KMS-11 (cell line): Measurements from ENCODE around the gene ZBTB38.

Experiments used
- H2AFZ ChIP-seq: fragments of 200-600 bp; sonication (generic); 2 replicates; pipeline ENCODE4 v1.6.1; 2016; ENCODE audit warnings: antibody characterized with exemption, mixed run types, low read depth
- H3K27ac ChIP-seq: fragments of 200-600 bp; sonication (generic); 2 replicates; pipeline ENCODE4 v1.6.1; 2016; ENCODE audit warnings: mild to moderate bottlenecking, mixed run types
- H3K27me3 ChIP-seq: fragments of 200-600 bp; sonication (generic); 2 replicates; pipeline ENCODE4 v1.6.1; 2017; ENCODE audit warnings: mild to moderate bottlenecking, low read depth, mixed run types, moderate library complexity; ENCODE audit not compliant: insufficient read depth
- H3K36me3 ChIP-seq: fragments of 200-600 bp; sonication (generic); 2 replicates; pipeline ENCODE4 v1.6.1; 2017; ENCODE audit warnings: mild to moderate bottlenecking, mixed run types; ENCODE audit not compliant: insufficient read depth
- H3K4me1 ChIP-seq: fragments of 200-600 bp; sonication (generic); 2 replicates; pipeline ENCODE4 v1.6.1; 2016; ENCODE audit warnings: mild to moderate bottlenecking, low read depth, mixed run types; ENCODE audit not compliant: poor library complexity, severe bottlenecking
- H3K4me2 ChIP-seq: fragments of 200-600 bp; sonication (generic); 2 replicates; pipeline ENCODE4 v1.7.0; 2016; ENCODE audit warnings: mild to moderate bottlenecking, mixed run types
- H3K4me3 ChIP-seq: fragments of 200-600 bp; sonication (generic); IDR thresholded peaks from 2 replicates; pipeline ENCODE4 v1.6.1; 2017; ENCODE audit warnings: low read depth, low read length, mixed read lengths; ENCODE audit not compliant: insufficient read depth
- H3K79me2 ChIP-seq: fragments of 200-600 bp; sonication (generic); 2 replicates; pipeline ENCODE4 v1.6.1; 2016; ENCODE audit warnings: low read depth, mixed run types; ENCODE audit not compliant: insufficient read depth
- H3K9ac ChIP-seq: fragments of 200-600 bp; sonication (generic); 2 replicates; pipeline ENCODE4 v1.6.1; 2016; ENCODE audit warnings: mild to moderate bottlenecking, mixed run types
- H4K20me1 ChIP-seq: fragments of 200-600 bp; sonication (generic); 2 replicates; pipeline ENCODE4 v1.6.1; 2016; ENCODE audit warnings: mild to moderate bottlenecking, mixed run types; ENCODE audit not compliant: insufficient read depth
- TF ChIP-seq, protein P1 (sequence below): fragments of 200-600 bp; sonication (generic); conservative IDR thresholded peaks from 2 replicates; pipeline ENCODE4 v1.6.1; 2017; ENCODE audit warnings: low read depth, mild to moderate bottlenecking, antibody characterized with exemption, low read length, moderate library complexity, mixed read lengths

Gene ZBTB38

DNA sequence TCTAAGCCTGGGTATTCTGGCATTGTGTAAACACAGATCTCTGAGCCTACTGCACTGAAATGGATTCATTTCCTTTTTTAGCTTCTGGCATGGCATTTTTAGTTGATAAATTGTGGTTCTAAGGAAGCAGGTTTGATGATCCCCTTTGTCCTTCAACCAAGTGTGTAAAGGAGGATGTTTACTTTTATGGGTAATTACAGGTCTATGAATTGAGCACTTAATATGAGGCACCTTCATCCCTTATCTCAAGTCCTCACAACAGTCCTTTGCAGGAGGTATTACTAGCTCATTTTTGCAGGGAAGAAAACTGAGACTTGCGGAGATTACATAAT lies 30.8 kb upstream of the ZBTB38 start:
- H4K20me1 ChIP-seq = no peaks in the 10 kb centered on the region
- H3K4me2 ChIP-seq = no peak overlapping the region
- TF ChIP-seq, protein P1, sequence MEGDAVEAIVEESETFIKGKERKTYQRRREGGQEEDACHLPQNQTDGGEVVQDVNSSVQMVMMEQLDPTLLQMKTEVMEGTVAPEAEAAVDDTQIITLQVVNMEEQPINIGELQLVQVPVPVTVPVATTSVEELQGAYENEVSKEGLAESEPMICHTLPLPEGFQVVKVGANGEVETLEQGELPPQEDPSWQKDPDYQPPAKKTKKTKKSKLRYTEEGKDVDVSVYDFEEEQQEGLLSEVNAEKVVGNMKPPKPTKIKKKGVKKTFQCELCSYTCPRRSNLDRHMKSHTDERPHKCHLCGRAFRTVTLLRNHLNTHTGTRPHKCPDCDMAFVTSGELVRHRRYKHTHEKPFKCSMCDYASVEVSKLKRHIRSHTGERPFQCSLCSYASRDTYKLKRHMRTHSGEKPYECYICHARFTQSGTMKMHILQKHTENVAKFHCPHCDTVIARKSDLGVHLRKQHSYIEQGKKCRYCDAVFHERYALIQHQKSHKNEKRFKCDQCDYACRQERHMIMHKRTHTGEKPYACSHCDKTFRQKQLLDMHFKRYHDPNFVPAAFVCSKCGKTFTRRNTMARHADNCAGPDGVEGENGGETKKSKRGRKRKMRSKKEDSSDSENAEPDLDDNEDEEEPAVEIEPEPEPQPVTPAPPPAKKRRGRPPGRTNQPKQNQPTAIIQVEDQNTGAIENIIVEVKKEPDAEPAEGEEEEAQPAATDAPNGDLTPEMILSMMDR = no peak
- H3K4me3 ChIP-seq = no peak overlapping the region
- H3K79me2 ChIP-seq = no peaks in the 10 kb centered on the region
- no peak overlapping the region for H3K27ac ChIP-seq
- H3K9ac ChIP-seq = no peak overlapping the region
- no peaks in the 10 kb centered on the region for H3K27me3 ChIP-seq
- no peaks in the 10 kb centered on the region for H3K36me3 ChIP-seq
- no peak overlapping the region for H2AFZ ChIP-seq
- H3K4me1 ChIP-seq = no peaks in the 10 kb centered on the region

DNA sequence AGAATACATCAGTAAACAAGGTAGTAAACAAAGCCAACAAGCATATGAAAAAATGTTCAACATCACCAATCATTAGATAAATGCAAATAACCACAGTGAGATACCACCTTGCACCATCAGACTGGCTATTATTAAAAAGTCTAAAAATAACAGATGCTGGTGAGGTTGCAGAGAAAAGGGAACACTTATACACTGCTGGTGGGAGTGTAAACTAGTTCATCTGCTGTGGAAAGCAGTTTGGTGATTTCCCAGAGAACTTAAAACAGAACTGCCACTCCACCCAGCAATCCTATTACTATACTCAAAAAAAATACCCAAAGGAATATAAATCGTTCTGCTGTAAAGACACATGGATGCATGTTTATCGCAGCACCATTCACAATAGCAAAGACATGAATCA lies 30.3 kb upstream of the ZBTB38 start:
- Histone ChIP-seq H3K27ac (no peak overlapping the region), H4K20me1 (no peaks in the 10 kb centered on the region), H3K4me3 (no peak overlapping the region), H3K9ac (no peak overlapping the region), H3K4me2 (no peak overlapping the region), H2AFZ (no peak overlapping the region), H3K79me2 (no peaks in the 10 kb centered on the region), H3K27me3 (no peaks in the 10 kb centered on the region), H3K36me3 (no peaks in the 10 kb centered on the region), H3K4me1 (no peaks in the 10 kb centered on the region)
- TF ChIP-seq, protein P1 = no peak

DNA sequence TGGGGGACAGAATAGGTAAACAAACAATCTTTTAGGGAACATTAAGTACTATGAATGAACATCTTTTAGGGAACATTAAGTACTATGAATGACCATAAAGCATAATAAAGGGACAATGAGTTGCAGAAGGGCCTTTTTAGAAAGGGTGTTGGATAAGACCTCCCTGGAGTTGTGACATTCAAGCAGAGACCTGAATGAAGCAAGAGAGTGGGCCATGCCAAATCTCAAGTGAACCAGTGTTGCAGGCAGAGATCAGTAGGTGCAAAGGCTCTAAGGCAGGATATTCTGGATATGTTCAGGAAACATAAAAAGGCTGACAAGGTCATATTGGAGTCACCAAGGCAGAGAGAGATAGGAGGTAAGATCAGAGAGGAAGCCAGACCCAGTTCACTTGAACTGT lies 29.4 kb upstream of the ZBTB38 start:
- Histone ChIP-seq H3K27me3 (no peaks in the 10 kb centered on the region), H3K79me2 (no peaks in the 10 kb centered on the region), H3K27ac (no peak overlapping the region), H4K20me1 (no peaks in the 10 kb centered on the region), H3K36me3 (no peaks in the 10 kb centered on the region), H3K4me1 (no peaks in the 10 kb centered on the region), H2AFZ (no peak overlapping the region), H3K4me3 (no peak overlapping the region), H3K4me2 (no peak overlapping the region), H3K9ac (no peak overlapping the region)
- TF ChIP-seq, protein P1 = no peak

DNA sequence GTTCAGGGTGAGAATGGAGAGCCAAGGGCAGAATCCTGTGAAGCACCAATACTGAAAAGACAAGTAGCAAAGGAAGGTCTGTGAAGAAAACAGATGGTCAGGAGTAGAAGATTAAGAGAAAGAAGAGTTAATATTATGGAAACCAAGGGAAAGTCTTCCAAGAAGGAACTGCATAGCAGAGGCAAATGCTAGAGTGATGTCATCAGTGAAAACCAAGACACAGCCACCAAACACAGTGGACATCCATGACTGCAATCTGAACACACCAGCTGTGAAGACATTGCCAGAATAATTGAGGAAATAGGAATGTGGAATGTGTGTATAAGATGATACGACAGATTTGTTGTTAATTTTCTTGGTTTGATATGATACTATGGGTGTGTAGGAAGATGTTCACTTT lies 26.8 kb upstream of the ZBTB38 start:
- Histone ChIP-seq H3K27me3 (no peaks in the 10 kb centered on the region), H3K4me2 (no peak overlapping the region), H3K27ac (no peak overlapping the region), H2AFZ (no peak overlapping the region), H4K20me1 (no peaks in the 10 kb centered on the region), H3K4me3 (no peak overlapping the region), H3K4me1 (no peaks in the 10 kb centered on the region), H3K9ac (no peak overlapping the region), H3K36me3 (no peaks in the 10 kb centered on the region), H3K79me2 (no peaks in the 10 kb centered on the region)
- TF ChIP-seq, protein P1 = no peak

DNA sequence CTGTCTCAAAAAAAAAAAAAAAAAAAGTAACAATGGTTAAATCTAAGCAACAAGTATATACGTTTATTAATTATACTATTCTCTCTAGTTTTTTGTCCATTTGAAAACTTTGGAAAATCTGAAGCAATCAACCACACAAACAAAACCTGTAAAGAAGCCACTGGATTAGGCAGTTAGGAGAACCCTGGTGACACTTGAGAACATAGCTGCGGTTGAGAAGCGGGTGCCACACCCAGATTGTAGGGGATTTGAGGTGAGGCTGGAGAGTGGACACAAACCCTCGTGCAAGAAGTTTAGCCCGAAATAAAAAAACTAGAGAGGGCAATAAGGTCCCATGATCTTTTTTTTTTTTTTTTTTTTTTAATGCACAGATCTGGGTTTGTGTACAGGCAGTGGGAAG lies 25.9 kb upstream of the ZBTB38 start:
- Histone ChIP-seq H4K20me1 (no peaks in the 10 kb centered on the region), H3K4me3 (no peak overlapping the region), H3K27ac (no peak overlapping the region), H3K4me1 (no peaks in the 10 kb centered on the region), H2AFZ (no peak overlapping the region), H3K36me3 (no peaks in the 10 kb centered on the region), H3K79me2 (no peaks in the 10 kb centered on the region), H3K4me2 (no peak overlapping the region), H3K27me3 (no peaks in the 10 kb centered on the region), H3K9ac (no peak overlapping the region)
- TF ChIP-seq, protein P1 = no peak
